ENCODE data around the gene ARID4B. TPM values are rescaled to one million over a fixed set of nuclear protein-coding genes. Genes with fewer than 3 reads are reported as not detected.

Gene ARID4B
- total and polyA plus RNA-seq, 2 of the 13 experiments (the other 11 are each of a cell fraction or from before 2014, with no cell fraction given) = 9.7 to 24.6 TPM

DNA sequence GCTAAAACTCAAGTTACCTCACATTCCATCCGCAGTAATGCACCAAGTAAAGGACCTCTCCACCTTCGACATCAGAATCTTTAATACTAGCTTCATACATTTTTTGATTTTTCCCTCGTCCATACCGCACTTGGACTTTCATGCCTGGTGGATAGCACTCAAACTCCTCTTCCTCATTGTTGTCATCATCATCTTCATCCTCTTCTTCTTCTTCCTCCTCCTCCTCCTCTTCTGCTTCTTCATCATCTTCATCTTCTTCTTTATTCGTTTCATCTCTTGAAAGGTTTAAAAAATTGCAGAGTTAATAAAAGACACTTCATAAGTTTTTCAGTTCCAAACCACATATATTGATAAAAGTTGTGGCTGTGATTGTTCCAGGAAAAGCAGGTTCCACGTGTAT, 114.2 kb downstream of the ARID4B start (continued):
- no peak for TF ChIP-seq KAT8 (CRISPR knock-in tag; IDR thresholded peaks at IDR 0.05)
- TF ChIP-seq TRIM24 (CRISPR knock-in tag; IDR thresholded peaks at IDR 0.05) = no peak
- no peak for TF ChIP-seq ZMYM2 (CRISPR knock-in tag; IDR thresholded peaks at IDR 0.05)

DNA sequence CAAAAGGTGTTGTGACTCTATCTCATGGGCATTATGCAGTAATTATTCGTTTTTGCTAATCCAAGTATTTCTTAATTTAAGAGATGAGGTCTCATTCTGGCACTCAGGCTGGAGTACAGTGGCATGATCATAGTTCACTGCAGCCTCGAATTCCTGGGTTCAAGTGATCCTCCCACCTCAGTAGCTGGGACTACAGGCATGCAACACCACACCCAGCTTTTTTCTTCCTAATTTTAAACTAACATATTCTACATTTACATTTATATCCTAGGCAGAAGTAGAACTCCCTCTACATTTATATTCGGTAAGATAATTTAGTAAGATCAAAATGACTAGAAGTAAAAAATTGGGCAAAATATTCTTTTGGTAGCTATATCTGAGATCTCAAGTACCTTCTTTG, 116.5 kb downstream of the ARID4B start:
- no TSS peak for BruUV-seq (replicated peaks)
- Histone ChIP-seq H3K36me3 (replicated peaks in 1 of 2; ENCODE audit: control insufficient read depth in 1 of 2, insufficient read depth in 2 of 2, low read length in 2 of 2) (peaks cover 2 to 23% of the 10 kb centered on the region in 2 experiments; a peak in 4 of 5 replicates), H3K4me3 (replicated peaks in 1 of 3; ENCODE audit: insufficient read depth in 1 of 3, low read depth in 2 of 3, low read length in 3 of 3) (no peak overlapping the region), H3K79me2 (ENCODE audit: insufficient read depth, low read length) (no peaks in the 10 kb centered on the region), H4K20me1 (ENCODE audit: insufficient read depth, low read length) (no peaks in the 10 kb centered on the region), H3K4me1 (ENCODE audit: insufficient read depth, low read length) (no peaks in the 10 kb centered on the region), H3K4me2 (ENCODE audit: low read depth, low read length) (no peak overlapping the region), H2AFZ (ENCODE audit: low read length) (no peak overlapping the region), H3K9me3 (ENCODE audit: low read length) (no peaks in the 10 kb centered on the region), H3K27ac (ENCODE audit: extremely low read length, insufficient read depth, low read length) (no peak overlapping the region), H3K9ac (ENCODE audit: insufficient read depth, low read depth, low read length) (no peak overlapping the region), H3K27me3 (ENCODE audit: control insufficient read depth in 1 of 2, insufficient read depth in 2 of 2, low read length in 2 of 2) (no peaks in the 10 kb centered on the region)
- 91% methylated on average over 3 of the region's 3 CpGs for WGBS (ENCODE audit: low lambda C conversion rate)
- DNase-seq (ENCODE audit: low spot score) = no peak
- ChIA-PET POLR2A (no interaction called here), CTCF (ENCODE audit: low intra/inter-chr PET ratio, low total read pairs) (no interaction called here)
- no peak for FAIRE-seq
- in situ Hi-C loops (cut with HindIII; ENCODE audit: extremely low pct_ligation_motif_present, low pct_unique_long_range_greater_than_20kb) = no loop called here
- intact Hi-C loops (cut with micrococcal nuclease; ENCODE audit: unreplicated experiment) = no loop called here
- no peak for TF ChIP-seq ZNF629 (CRISPR knock-in tag; conservative IDR thresholded peaks at IDR 0.05)
- no peak for TF ChIP-seq ZNF138 (CRISPR knock-in tag; IDR thresholded peaks at IDR 0.05; ENCODE audit: low read depth)
- TF ChIP-seq, protein P1, sequence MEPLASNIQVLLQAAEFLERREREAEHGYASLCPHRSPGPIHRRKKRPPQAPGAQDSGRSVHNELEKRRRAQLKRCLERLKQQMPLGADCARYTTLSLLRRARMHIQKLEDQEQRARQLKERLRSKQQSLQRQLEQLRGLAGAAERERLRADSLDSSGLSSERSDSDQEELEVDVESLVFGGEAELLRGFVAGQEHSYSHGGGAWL (CRISPR knock-in tag; IDR thresholded peaks at IDR 0.05) = no peak
- TF ChIP-seq ELF1 (CRISPR knock-in tag; IDR thresholded peaks at IDR 0.05) = no peak
- no peak for ATAC-seq

DNA sequence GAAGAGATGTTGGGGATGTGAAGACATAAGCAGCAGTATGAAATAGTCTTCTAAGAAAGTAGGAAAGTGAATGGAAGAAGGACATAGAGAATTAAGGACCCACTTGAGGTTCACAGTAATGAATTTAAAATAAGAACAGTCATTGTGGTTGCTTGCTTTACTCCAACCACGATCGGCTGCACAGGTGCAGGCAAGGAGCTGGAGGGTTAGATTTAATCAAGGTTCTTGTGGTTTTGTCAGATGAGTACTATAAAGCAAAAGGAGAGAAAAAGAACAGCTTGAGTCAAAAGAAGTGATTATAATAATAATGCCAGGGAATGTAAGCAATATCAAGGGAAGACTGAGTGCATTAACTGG, 120.8 kb downstream of the ARID4B start:
- no peaks in the 10 kb centered on the region for H4K20me1 ChIP-seq (ENCODE audit: insufficient read depth, low read length)
- no peak overlapping the region for H3K27ac ChIP-seq (ENCODE audit: extremely low read length, insufficient read depth, low read length)
- no peaks in the 10 kb centered on the region for H3K9me3 ChIP-seq (ENCODE audit: low read length)
- TF ChIP-seq SALL1 (CRISPR knock-in tag; IDR thresholded peaks at IDR 0.05) = no peak
- TF ChIP-seq EED (CRISPR knock-in tag; IDR thresholded peaks at IDR 0.05) = no peak
- no peak for TF ChIP-seq ZNF670 (CRISPR knock-in tag; IDR thresholded peaks at IDR 0.05; ENCODE audit: borderline replicate concordance)
- no peak for TF ChIP-seq ATF7 (IDR thresholded peaks at IDR 0.05)
- no peak for TF ChIP-seq ATF7 (CRISPR knock-in tag; IDR thresholded peaks at IDR 0.05)
- no peak for TF ChIP-seq WIZ (CRISPR knock-in tag; IDR thresholded peaks at IDR 0.05)
- no peak for TF ChIP-seq HOXA3 (CRISPR knock-in tag; IDR thresholded peaks at IDR 0.05)
- intact Hi-C loops (cut with micrococcal nuclease; ENCODE audit: unreplicated experiment) = no loop called here
- H3K4me1 ChIP-seq (ENCODE audit: insufficient read depth, low read length) = no peaks in the 10 kb centered on the region
- no peak overlapping the region for H3K4me2 ChIP-seq (ENCODE audit: low read depth, low read length)
- DNase-seq (ENCODE audit: low spot score) (no peak), FAIRE-seq (no peak), ATAC-seq (no peak)
- H3K4me3 ChIP-seq (replicated peaks in 1 of 3; ENCODE audit: insufficient read depth in 1 of 3, low read depth in 2 of 3, low read length in 3 of 3) = no peak overlapping the region
- no peaks in the 10 kb centered on the region for H3K79me2 ChIP-seq (ENCODE audit: insufficient read depth, low read length)
- ChIA-PET CTCF (ENCODE audit: low intra/inter-chr PET ratio, low total read pairs) (no interaction called here), POLR2A (no interaction called here)
- WGBS (ENCODE audit: low lambda C conversion rate) = 96% methylated on average over 2 of the region's 2 CpGs
- in situ Hi-C loops (cut with HindIII; ENCODE audit: extremely low pct_ligation_motif_present, low pct_unique_long_range_greater_than_20kb) = no loop called here
- peaks cover 0 to 17% of the 10 kb centered on the region in 2 experiments; a peak in 4 of 5 replicates for H3K36me3 ChIP-seq (replicated peaks in 1 of 2; ENCODE audit: control insufficient read depth in 1 of 2, insufficient read depth in 2 of 2, low read length in 2 of 2)
- H2AFZ ChIP-seq (ENCODE audit: low read length) = no peak overlapping the region
- no TSS peak for BruUV-seq (replicated peaks)
- no peaks in the 10 kb centered on the region for H3K27me3 ChIP-seq (ENCODE audit: control insufficient read depth in 1 of 2, insufficient read depth in 2 of 2, low read length in 2 of 2)
- H3K9ac ChIP-seq (ENCODE audit: insufficient read depth, low read depth, low read length) = no peak overlapping the region

Measured in HepG2 (cell line).